IMR-90 (cell line): ENCODE measurements around the gene KRT86. TPM values are rescaled to one million over a fixed set of nuclear protein-coding genes. Genes with fewer than 3 reads are reported as not detected.

ENCODE experiments used
- ATAC-seq: fragments of 200-7000 bp; cut with Tn5 transposase; 2 replicates; pipeline ENCODE4 v1.9.1; 2020; ENCODE audit warnings: low read depth, mild to moderate bottlenecking, moderate library complexity
- BruUV-seq: library from RNA; stranded (reverse); fragments of 400-500 nt; replicated peaks from 2 replicates; lab custom pipeline; 2021; lab: Mats Ljungman, UMichigan
- CTCF ChIA-PET: fragments of 300-600 bp; formaldehyde crosslinking; extraction: SDS; loops from one replicate; lab custom pipeline; 2021; ENCODE audit warnings: antibody characterized with exemption; lab: Yijun Ruan, JAX
- POLR2A ChIA-PET: fragments of 300-600 bp; sonication (Branson Sonifier 250); formaldehyde crosslinking; loops from one replicate; lab custom pipeline; 2022; ENCODE audit warnings: antibody characterized with exemption; ENCODE audit not compliant: unreplicated experiment; lab: Charles Lee
- DNase-seq: peaks from one replicate; pipeline ENCODE4 v3.0.0; 2013
- H2AFZ ChIP-seq: replicated peaks from 2 replicates; pipeline ENCODE3; 2013; ENCODE audit warnings: low read length, mild to moderate bottlenecking; ENCODE audit not compliant: poor library complexity
- H2AK5ac ChIP-seq: 2 replicates; pipeline ENCODE4 v1.6.1; 2013; ENCODE audit warnings: low read depth, low read length, inconsistent platforms
- H2AK9ac ChIP-seq: replicated peaks from 2 replicates; pipeline ENCODE3; 2013; ENCODE audit warnings: mild to moderate bottlenecking, low read depth, low read length, moderate library complexity; ENCODE audit not compliant: poor library complexity
- H2BK120ac ChIP-seq: 2 replicates; pipeline ENCODE4 v1.6.1; 2013; ENCODE audit warnings: low read depth, low read length, inconsistent platforms
- H2BK15ac ChIP-seq: 3 replicates; pipeline ENCODE4 v1.6.1; 2013; ENCODE audit warnings: low read depth, low read length, inconsistent platforms
- H2BK20ac ChIP-seq: 2 replicates; pipeline ENCODE4 v1.6.1; 2013; ENCODE audit warnings: low read depth, mild to moderate bottlenecking, inconsistent platforms, low read length, moderate library complexity
- H2BK5ac ChIP-seq: 2 replicates; pipeline ENCODE4 v1.6.1; 2013; ENCODE audit warnings: mild to moderate bottlenecking, low read depth, low read length, inconsistent platforms; ENCODE audit not compliant: poor library complexity, severe bottlenecking
- H3K14ac ChIP-seq: replicated peaks from 2 replicates; pipeline ENCODE4 v1.6.1; 2013; ENCODE audit warnings: low read depth, low read length, inconsistent platforms
- H3K18ac ChIP-seq: 2 replicates; pipeline ENCODE4 v1.6.1; 2013; ENCODE audit warnings: low read depth, low read length, control low read depth
- H3K23ac ChIP-seq: 2 replicates; pipeline ENCODE4 v1.6.1; 2013; ENCODE audit warnings: low read depth, low read length, inconsistent platforms
- H3K27ac ChIP-seq: 2 replicates; pipeline ENCODE4 v1.5.1; 2013; ENCODE audit warnings: mild to moderate bottlenecking, control low read depth, low read length; ENCODE audit not compliant: insufficient read depth
- H3K27me3 ChIP-seq: 2 replicates; pipeline ENCODE4 v1.6.1; 2013; ENCODE audit warnings: low read length; ENCODE audit not compliant: control insufficient read depth, insufficient read depth
- H3K36me3 ChIP-seq: 2 replicates; pipeline ENCODE4 v1.6.1; 2013; ENCODE audit warnings: low read length, mixed read lengths; ENCODE audit not compliant: control insufficient read depth, insufficient read depth
- H3K4ac ChIP-seq: 2 replicates; pipeline ENCODE4 v1.6.1; 2013; ENCODE audit warnings: low read depth, low read length, inconsistent platforms
- H3K4me1 ChIP-seq: 2 replicates; pipeline ENCODE4 v1.6.1; 2013; ENCODE audit warnings: low read length, mixed read lengths; ENCODE audit not compliant: control insufficient read depth, insufficient read depth
- H3K4me2 ChIP-seq: 2 replicates; pipeline ENCODE4 v1.6.1; 2013; ENCODE audit warnings: low read depth, mild to moderate bottlenecking, control low read depth, low read length, moderate library complexity
- H3K4me3 ChIP-seq: 2 replicates; pipeline ENCODE4 v1.5.1; 2013; ENCODE audit warnings: low read depth, mild to moderate bottlenecking, control low read depth, low read length, moderate library complexity; ENCODE audit not compliant: insufficient read depth
- H3K56ac ChIP-seq: 2 replicates; pipeline ENCODE4 v1.6.1; 2013; ENCODE audit warnings: low read length, inconsistent platforms; ENCODE audit not compliant: insufficient read depth; ENCODE audit errors: extremely low read depth
- H3K79me1 ChIP-seq, 2 experiments: 2 replicates each; pipeline ENCODE4 v1.6.1; 2013; ENCODE audit warnings: low read length in 2 of 2, inconsistent platforms in 1 of 2, low read depth in 1 of 2
- H3K9ac ChIP-seq: 2 replicates; pipeline ENCODE4 v1.6.1; 2013; ENCODE audit warnings: low read depth, low read length, control low read depth
- H3K9me1 ChIP-seq: 2 replicates; pipeline ENCODE4 v1.6.1; 2013; ENCODE audit warnings: low read length, inconsistent platforms; ENCODE audit not compliant: insufficient read depth
- H3K9me3 ChIP-seq: 2 replicates; pipeline ENCODE4 v1.6.1; 2013; ENCODE audit warnings: low read length; ENCODE audit not compliant: control insufficient read depth, insufficient read depth
- H4K20me1 ChIP-seq: 2 replicates; pipeline ENCODE4 v1.6.1; 2013; ENCODE audit warnings: low read length, inconsistent platforms; ENCODE audit not compliant: insufficient read depth
- H4K5ac ChIP-seq: 2 replicates; pipeline ENCODE4 v1.6.1; 2013; ENCODE audit warnings: mild to moderate bottlenecking, low read depth, low read length, control low read depth
- H4K8ac ChIP-seq, 2 experiments: 2 replicates each; pipeline ENCODE4 v1.6.1; 2013; ENCODE audit warnings: low read depth in 2 of 2, low read length in 2 of 2, control low read depth in 1 of 2, inconsistent platforms in 1 of 2
- H4K91ac ChIP-seq: 2 replicates; pipeline ENCODE4 v1.6.1; 2013; ENCODE audit warnings: low read depth, low read length, inconsistent platforms; ENCODE audit not compliant: insufficient read depth
- FOS ChIP-seq: fragments of 150-350 bp; IDR thresholded peaks from 2 replicates; pipeline ENCODE4 v1.6.1; 2016; ENCODE audit warnings: low read depth, low read length
- RFX5 ChIP-seq: IDR thresholded peaks from 2 replicates; pipeline ENCODE4 v1.8.0; 2012; ENCODE audit warnings: low read depth, mild to moderate bottlenecking, low read length, moderate library complexity
- WGBS, 2 experiments: methylation state at CpG; one replicate each; pipeline versions ENCODE4 v1.1.5 to v1.1.7; 2013; ENCODE audit warnings: missing lambda C conversion rate in 2 of 2; ENCODE audit not compliant: insufficient read length in 1 of 2; ENCODE audit errors: extremely low coverage in 2 of 2; 5-methylcytosine and 5-hydroxymethylcytosine counted together
- dilution Hi-C: fragments of 300-500 bp; cut with HindIII; formaldehyde crosslinking; loops from one replicate; pipeline ENCODE4 v1.14.3; 2018; ENCODE audit warnings: low sequenced_read_pairs; ENCODE audit not compliant: unreplicated experiment
- in situ Hi-C: fragments of 300-500 bp; cut with MboI; formaldehyde crosslinking; loops from 3 replicates; pipeline ENCODE4 v1.14.3; 2019; ENCODE audit warnings: low sequenced_read_pairs, inconsistent platforms, mixed read lengths
- intact Hi-C: fragments of 100-400 bp; cut with micrococcal nuclease; formaldehyde crosslinking; loops from 2 replicates; pipeline ENCODE4 v1.10.0; 2022
- polyA plus RNA-seq, 3 experiments: library from polyadenylated mRNA; depleted of rRNA; stranded (reverse); fragments of >200 nt; gene quantifications; 2 replicates each; pipeline ENCODE4 v1.2.3, GENCODE V29; 2012; ENCODE audit warnings: low replicate concordance in 1 of 3
- total RNA-seq: library from RNA; depleted of rRNA; stranded (reverse); fragments of >200 nt; gene quantifications from 2 replicates; pipeline ENCODE4 v1.2.3, GENCODE V29; 2012
- TF ChIP-seq, protein P1 (sequence below): fragments of 150-350 bp; IDR thresholded peaks from 2 replicates; pipeline ENCODE4 v1.6.1; 2016; ENCODE audit warnings: low read depth, mild to moderate bottlenecking, low read length, moderate library complexity, borderline replicate concordance
- TF ChIP-seq, protein P2 (sequence below): conservative IDR thresholded peaks from 2 replicates; pipeline ENCODE4 v1.5.1; 2012; ENCODE audit warnings: mild to moderate bottlenecking, low read depth, low read length, improper control_type of control experiment

Gene KRT86
- total and polyA plus RNA-seq, 2 of the 4 experiments (the other 2 are of a cell fraction), result not detected

DNA sequence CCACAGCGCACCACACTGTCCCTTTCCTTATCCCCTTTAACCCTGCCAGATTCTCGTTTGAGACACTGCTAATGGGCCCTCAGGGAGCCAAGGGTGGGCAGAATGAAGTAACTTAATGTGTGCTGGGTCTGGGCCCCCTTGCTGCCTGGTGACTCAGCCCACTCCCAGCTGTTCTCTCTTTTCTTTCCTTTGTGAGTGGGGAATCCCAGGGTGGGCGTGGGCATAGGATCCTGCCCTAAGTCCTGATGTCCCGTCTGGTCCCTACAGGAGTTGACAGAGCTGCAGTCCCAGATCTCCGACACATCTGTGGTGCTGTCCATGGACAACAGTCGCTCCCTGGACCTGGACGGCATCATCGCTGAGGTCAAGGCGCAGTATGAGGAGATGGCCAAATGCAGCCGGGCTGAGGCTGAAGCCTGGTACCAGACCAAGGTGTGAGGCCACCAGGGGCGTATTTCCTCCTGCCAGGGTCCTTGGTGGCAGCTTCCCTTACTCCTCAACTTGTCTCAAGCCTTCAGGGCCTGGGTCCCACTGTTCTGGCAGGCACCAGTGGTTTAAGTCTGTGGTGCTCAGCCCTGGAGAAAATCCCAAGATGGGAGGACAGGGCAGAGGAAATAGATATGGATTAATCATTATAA is 33.1 kb upstream of the KRT86 start:
- no TSS peak for BruUV-seq
- dilution Hi-C loops (no loop called here), intact Hi-C loops (no loop called here), in situ Hi-C loops (no loop called here)
- H2BK20ac ChIP-seq, result 0 out of 2 replicates have a peak overlapping the region, but pooled peaks have one; percentile 20
- no peak overlapping the region for H3K9ac ChIP-seq
- H4K5ac ChIP-seq, result no peak overlapping the region
- H3K56ac ChIP-seq, result no peak overlapping the region
- H3K27ac ChIP-seq, result no peak overlapping the region
- peak overlapping the region; percentile 52; the same call in 2 of the 3 replicates for H2BK15ac ChIP-seq
- H3K9me3 ChIP-seq, result no peaks in the 10 kb centered on the region
- peaks cover 17% of the 10 kb centered on the region for H3K4me1 ChIP-seq
- no peaks in the 10 kb centered on the region for H3K36me3 ChIP-seq
- WGBS, 2 experiments, result 84% methylated on average over 8 of the region's 11 CpGs; no CpG with 5 or more reads in 1 of the 2 experiments
- peak overlapping the region; percentile 21; the same call in 1 of the 2 replicates for H4K91ac ChIP-seq
- peaks cover 0 to 6% of the 10 kb centered on the region in 2 experiments; a peak in 1 of 4 replicates for H3K79me1 ChIP-seq
- H3K4me3 ChIP-seq, result no peak overlapping the region
- ATAC-seq (no peak), DNase-seq (peak; percentile 39)
- H3K23ac ChIP-seq, result no peak overlapping the region
- TF ChIP-seq, protein P1, sequence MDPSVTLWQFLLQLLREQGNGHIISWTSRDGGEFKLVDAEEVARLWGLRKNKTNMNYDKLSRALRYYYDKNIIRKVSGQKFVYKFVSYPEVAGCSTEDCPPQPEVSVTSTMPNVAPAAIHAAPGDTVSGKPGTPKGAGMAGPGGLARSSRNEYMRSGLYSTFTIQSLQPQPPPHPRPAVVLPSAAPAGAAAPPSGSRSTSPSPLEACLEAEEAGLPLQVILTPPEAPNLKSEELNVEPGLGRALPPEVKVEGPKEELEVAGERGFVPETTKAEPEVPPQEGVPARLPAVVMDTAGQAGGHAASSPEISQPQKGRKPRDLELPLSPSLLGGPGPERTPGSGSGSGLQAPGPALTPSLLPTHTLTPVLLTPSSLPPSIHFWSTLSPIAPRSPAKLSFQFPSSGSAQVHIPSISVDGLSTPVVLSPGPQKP, result no peak
- TF ChIP-seq FOS (peak; percentile 9; the same call in 1 of the 2 replicates), RFX5 (no peak)
- TF ChIP-seq, protein P2, sequence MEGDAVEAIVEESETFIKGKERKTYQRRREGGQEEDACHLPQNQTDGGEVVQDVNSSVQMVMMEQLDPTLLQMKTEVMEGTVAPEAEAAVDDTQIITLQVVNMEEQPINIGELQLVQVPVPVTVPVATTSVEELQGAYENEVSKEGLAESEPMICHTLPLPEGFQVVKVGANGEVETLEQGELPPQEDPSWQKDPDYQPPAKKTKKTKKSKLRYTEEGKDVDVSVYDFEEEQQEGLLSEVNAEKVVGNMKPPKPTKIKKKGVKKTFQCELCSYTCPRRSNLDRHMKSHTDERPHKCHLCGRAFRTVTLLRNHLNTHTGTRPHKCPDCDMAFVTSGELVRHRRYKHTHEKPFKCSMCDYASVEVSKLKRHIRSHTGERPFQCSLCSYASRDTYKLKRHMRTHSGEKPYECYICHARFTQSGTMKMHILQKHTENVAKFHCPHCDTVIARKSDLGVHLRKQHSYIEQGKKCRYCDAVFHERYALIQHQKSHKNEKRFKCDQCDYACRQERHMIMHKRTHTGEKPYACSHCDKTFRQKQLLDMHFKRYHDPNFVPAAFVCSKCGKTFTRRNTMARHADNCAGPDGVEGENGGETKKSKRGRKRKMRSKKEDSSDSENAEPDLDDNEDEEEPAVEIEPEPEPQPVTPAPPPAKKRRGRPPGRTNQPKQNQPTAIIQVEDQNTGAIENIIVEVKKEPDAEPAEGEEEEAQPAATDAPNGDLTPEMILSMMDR, result no peak
- H3K4ac ChIP-seq, result no peak overlapping the region; the same call in 1 of the 2 replicates
- no peak overlapping the region for H2AK9ac ChIP-seq
- no peaks in the 10 kb centered on the region for H4K20me1 ChIP-seq
- H3K4me2 ChIP-seq, result no peak overlapping the region
- ChIA-PET CTCF (interaction anchor here (1.0 kb wide), 1 partner anchor 38 kb away, joined by 4 read pairs; no protein-coding TSS in a partner anchor), POLR2A (no interaction called here)
- H2BK5ac ChIP-seq, result no peak overlapping the region
- H2BK120ac ChIP-seq, result no peak overlapping the region; the same call in 1 of the 2 replicates
- H3K14ac ChIP-seq, result peak overlapping the region; percentile 29; the same call in 1 of the 2 replicates
- H3K18ac ChIP-seq, result no peak overlapping the region
- H2AFZ ChIP-seq, result peak overlapping the region; percentile 0
- H2AK5ac ChIP-seq, result peak overlapping the region; percentile 70
- H3K27me3 ChIP-seq, result no peaks in the 10 kb centered on the region
- H4K8ac ChIP-seq, result no peak overlapping the region
- H3K9me1 ChIP-seq, result peaks cover 24% of the 10 kb centered on the region
